ENCODE results near the gene FANCE.

- TF ChIP-seq, protein P1, sequence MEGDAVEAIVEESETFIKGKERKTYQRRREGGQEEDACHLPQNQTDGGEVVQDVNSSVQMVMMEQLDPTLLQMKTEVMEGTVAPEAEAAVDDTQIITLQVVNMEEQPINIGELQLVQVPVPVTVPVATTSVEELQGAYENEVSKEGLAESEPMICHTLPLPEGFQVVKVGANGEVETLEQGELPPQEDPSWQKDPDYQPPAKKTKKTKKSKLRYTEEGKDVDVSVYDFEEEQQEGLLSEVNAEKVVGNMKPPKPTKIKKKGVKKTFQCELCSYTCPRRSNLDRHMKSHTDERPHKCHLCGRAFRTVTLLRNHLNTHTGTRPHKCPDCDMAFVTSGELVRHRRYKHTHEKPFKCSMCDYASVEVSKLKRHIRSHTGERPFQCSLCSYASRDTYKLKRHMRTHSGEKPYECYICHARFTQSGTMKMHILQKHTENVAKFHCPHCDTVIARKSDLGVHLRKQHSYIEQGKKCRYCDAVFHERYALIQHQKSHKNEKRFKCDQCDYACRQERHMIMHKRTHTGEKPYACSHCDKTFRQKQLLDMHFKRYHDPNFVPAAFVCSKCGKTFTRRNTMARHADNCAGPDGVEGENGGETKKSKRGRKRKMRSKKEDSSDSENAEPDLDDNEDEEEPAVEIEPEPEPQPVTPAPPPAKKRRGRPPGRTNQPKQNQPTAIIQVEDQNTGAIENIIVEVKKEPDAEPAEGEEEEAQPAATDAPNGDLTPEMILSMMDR (IDR thresholded peaks at IDR 0.05): no peak
- no peak for TF ChIP-seq EZH2 (IDR thresholded peaks at IDR 0.05; ENCODE audit: borderline replicate concordance, insufficient read depth, low read depth, low read length, poor library complexity, severe bottlenecking)
Measured at GRCh38 chr6:35409245-35409644, 42.9 kb upstream of the FANCE start.

Data from B cell (primary cell).